ENCODE results near the gene YEATS2.
"Not testable (repeated sequence)": the region's sequence is repeated elsewhere in the genome, so short reads cannot be mapped to it uniquely, and the experiment has no call there.

- TF ChIP-seq POLR2A, CTCF (IDR thresholded peaks at IDR 0.05): not testable (repeated sequence)
Observed at GRCh38 chr3:183740154-183740553, 42.6 kb downstream of the YEATS2 start.
